Progenitor cell of endocrine pancreas (in vitro differentiated cells): ENCODE results near the gene TXNRD2. TPM values are rescaled to one million over a fixed set of nuclear protein-coding genes. Genes with fewer than 3 reads are reported as not detected.

ENCODE experiments used
- DNase-seq: peaks from one replicate; pipeline ENCODE4 v3.0.0; 2021; ENCODE audit warnings: low spot score; ENCODE audit not compliant: unreplicated experiment
- H3K27ac Mint-ChIP-seq: 2 replicates; pipeline ENCODE4 v1.8.0; 2021; ENCODE audit warnings: mild to moderate bottlenecking, moderate library complexity, mixed read lengths
- H3K27me3 Mint-ChIP-seq: 2 replicates; pipeline ENCODE4 v1.8.0; 2021; ENCODE audit warnings: mixed read lengths
- H3K36me3 Mint-ChIP-seq: 2 replicates; pipeline ENCODE4 v1.8.0; 2022; ENCODE audit warnings: mixed read lengths; ENCODE audit not compliant: insufficient read depth
- H3K4me1 Mint-ChIP-seq: 2 replicates; pipeline ENCODE4 v1.8.0; 2021; ENCODE audit warnings: low read depth, mixed read lengths
- H3K4me3 Mint-ChIP-seq: 2 replicates; pipeline ENCODE4 v1.8.0; 2021; ENCODE audit warnings: low read depth, mild to moderate bottlenecking, moderate library complexity, mixed read lengths
- H3K9me3 Mint-ChIP-seq: 2 replicates; pipeline ENCODE4 v1.8.0; 2021; ENCODE audit warnings: low read depth, mixed read lengths
- CTCF ChIP-seq: fragments of 200-600 bp; sonication (generic); IDR thresholded peaks from one replicate; pipeline ENCODE4 v1.5.0; 2021; ENCODE audit warnings: antibody characterized with exemption, mild to moderate bottlenecking; ENCODE audit not compliant: unreplicated experiment
- total RNA-seq: library from RNA; stranded (reverse); gene quantifications from 2 replicates; pipeline ENCODE4 v1.2.1, GENCODE V29; 2021

TXNRD2 gene
- total RNA-seq, 1 donor from 2014 or later: 14.0 TPM

GRCh38 chr22:19977296-19978243, 36.0 kb upstream of the TXNRD2 start:
- Mint-ChIP-seq H3K27ac (no peak overlapping the region), H3K36me3 (peaks cover 13% of the 10 kb centered on the region), H3K4me3 (no peak overlapping the region), H3K9me3 (no peaks in the 10 kb centered on the region), H3K4me1 (peaks cover 3% of the 10 kb centered on the region), H3K27me3 (no peaks in the 10 kb centered on the region)
- TF ChIP-seq CTCF: no peak
- no peak for DNase-seq

GRCh38 chr22:19976671-19977070, 35.1 kb upstream of the TXNRD2 start:
- no peak for DNase-seq
- Mint-ChIP-seq H3K36me3 (peaks cover 17% of the 10 kb centered on the region), H3K4me1 (peaks cover 3% of the 10 kb centered on the region), H3K27me3 (no peaks in the 10 kb centered on the region), H3K4me3 (no peak overlapping the region), H3K27ac (no peak overlapping the region), H3K9me3 (no peaks in the 10 kb centered on the region)
- TF ChIP-seq CTCF: no peak

GRCh38 chr22:19975707-19976035, 34.1 kb upstream of the TXNRD2 start:
- Mint-ChIP-seq H3K4me1 (peaks cover 3% of the 10 kb centered on the region), H3K9me3 (no peaks in the 10 kb centered on the region), H3K27ac (no peak overlapping the region), H3K27me3 (no peaks in the 10 kb centered on the region), H3K36me3 (peaks cover 19% of the 10 kb centered on the region), H3K4me3 (no peak overlapping the region)
- TF ChIP-seq CTCF: no peak
- DNase-seq: no peak

- H3K4me3 Mint-ChIP-seq: no peak overlapping the region
These were observed 33.5 kb upstream of the TXNRD2 start for GRCh38 chr22:19974935-19975706.

More at GRCh38 chr22:19974935-19975706, 33.5 kb upstream of the TXNRD2 start:
- Mint-ChIP-seq H3K36me3 (peaks cover 17% of the 10 kb centered on the region), H3K9me3 (no peaks in the 10 kb centered on the region), H3K27me3 (no peaks in the 10 kb centered on the region), H3K4me1 (peaks cover 3% of the 10 kb centered on the region), H3K27ac (peak overlapping the region; percentile 69)
- TF ChIP-seq CTCF: no peak
- DNase-seq: no peak
